Measurements from ENCODE around the gene TLR1.

The TLR1 gene, protein sequence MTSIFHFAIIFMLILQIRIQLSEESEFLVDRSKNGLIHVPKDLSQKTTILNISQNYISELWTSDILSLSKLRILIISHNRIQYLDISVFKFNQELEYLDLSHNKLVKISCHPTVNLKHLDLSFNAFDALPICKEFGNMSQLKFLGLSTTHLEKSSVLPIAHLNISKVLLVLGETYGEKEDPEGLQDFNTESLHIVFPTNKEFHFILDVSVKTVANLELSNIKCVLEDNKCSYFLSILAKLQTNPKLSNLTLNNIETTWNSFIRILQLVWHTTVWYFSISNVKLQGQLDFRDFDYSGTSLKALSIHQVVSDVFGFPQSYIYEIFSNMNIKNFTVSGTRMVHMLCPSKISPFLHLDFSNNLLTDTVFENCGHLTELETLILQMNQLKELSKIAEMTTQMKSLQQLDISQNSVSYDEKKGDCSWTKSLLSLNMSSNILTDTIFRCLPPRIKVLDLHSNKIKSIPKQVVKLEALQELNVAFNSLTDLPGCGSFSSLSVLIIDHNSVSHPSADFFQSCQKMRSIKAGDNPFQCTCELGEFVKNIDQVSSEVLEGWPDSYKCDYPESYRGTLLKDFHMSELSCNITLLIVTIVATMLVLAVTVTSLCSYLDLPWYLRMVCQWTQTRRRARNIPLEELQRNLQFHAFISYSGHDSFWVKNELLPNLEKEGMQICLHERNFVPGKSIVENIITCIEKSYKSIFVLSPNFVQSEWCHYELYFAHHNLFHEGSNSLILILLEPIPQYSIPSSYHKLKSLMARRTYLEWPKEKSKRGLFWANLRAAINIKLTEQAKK

DNA sequence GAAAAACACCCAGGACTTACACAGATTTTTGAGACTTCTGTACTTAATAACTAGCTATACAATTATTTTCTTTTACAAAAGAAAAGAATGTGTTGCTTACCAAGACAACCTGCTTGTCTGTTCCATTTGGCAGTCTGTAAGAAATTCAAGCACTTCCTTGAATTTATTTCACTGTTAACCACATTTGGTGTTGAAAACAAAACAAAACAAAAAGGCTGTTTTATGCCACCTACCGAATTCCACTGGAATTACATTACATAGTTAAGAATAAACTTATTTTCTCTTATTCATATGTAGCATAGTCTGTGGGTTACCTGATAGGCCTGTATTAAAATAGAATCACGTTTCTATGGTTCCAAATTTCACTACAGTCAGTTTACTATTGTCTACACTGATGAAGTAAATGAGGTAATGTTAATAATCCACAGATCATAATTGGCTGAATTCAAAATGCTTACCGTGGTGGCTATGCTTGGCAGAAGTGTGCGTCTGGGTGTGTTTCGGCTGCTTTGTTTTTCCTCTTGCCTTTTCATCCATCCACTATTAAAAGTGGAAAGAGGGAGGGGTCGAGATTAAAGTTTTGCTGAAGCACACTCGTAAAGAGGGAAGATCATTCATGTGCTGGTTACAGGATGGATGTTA lies at the start of gene TLR1:
TSS of gene TLR1 (minus strand) at position 138 of the 642 bp plus-strand sequence. CDS start 5,960 bp downstream, outside the sequence.
- DNase-seq (ENCODE audit: extremely low read depth, low read depth) = peak; percentile 46
- TF ChIP-seq, protein P1, sequence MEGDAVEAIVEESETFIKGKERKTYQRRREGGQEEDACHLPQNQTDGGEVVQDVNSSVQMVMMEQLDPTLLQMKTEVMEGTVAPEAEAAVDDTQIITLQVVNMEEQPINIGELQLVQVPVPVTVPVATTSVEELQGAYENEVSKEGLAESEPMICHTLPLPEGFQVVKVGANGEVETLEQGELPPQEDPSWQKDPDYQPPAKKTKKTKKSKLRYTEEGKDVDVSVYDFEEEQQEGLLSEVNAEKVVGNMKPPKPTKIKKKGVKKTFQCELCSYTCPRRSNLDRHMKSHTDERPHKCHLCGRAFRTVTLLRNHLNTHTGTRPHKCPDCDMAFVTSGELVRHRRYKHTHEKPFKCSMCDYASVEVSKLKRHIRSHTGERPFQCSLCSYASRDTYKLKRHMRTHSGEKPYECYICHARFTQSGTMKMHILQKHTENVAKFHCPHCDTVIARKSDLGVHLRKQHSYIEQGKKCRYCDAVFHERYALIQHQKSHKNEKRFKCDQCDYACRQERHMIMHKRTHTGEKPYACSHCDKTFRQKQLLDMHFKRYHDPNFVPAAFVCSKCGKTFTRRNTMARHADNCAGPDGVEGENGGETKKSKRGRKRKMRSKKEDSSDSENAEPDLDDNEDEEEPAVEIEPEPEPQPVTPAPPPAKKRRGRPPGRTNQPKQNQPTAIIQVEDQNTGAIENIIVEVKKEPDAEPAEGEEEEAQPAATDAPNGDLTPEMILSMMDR (IDR thresholded peaks at IDR 0.05; ENCODE audit: low read depth, low read length, missing control alignments) = peak; percentile 32
- H3K4me3 ChIP-seq (replicated peaks; ENCODE audit: low read depth, low read length) = no peak within 1 kb of the TSS

DNA sequence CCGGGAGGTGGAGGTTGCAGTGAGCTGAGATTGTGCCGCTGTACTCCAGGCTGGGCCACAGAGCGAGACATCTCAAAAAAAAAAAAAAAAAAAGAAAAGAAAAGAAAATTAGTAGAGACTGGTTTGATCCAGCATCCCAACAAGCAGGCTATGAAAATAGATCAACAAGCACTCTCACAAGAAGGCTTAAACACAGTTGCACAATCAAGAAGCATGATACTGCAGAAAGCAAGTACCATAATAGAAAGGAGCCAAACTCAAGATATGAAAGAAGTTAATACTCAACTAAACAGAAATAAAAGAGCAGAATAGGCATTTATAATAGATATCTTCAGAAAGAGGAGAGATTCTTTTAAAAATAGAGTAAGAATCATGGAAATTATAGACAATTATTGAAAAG lies 41.4 kb upstream of the TLR1 start:
- DNase-seq (ENCODE audit: extremely low read depth, low read depth) = no peak
- H3K4me3 ChIP-seq (replicated peaks; ENCODE audit: low read depth, low read length) = no peak overlapping the region
- TF ChIP-seq, protein P1 (IDR thresholded peaks at IDR 0.05; ENCODE audit: low read depth, low read length, missing control alignments) = no peak

DNA sequence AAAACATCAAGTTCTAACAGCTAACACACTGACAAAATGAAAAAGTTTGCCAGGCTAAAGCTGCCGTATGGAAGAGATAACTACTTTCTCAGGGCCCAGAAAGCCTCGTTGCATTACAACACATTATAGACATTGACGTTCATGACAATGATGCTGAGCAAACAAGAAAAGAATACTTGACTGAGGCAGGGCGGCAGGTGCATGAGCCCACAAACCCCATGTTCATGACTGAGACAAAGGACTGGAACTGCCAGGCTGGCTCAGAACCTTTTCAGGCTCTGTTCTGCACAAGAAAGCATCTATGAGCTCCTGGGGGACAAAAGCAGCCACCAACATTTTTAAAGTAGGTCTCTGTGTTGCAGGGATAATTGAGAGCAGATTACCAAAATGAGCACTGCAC lies 38.4 kb upstream of the TLR1 start:
- DNase-seq (ENCODE audit: extremely low read depth, low read depth) = no peak
- H3K4me3 ChIP-seq (replicated peaks; ENCODE audit: low read depth, low read length) = no peak overlapping the region
- TF ChIP-seq, protein P1 (IDR thresholded peaks at IDR 0.05; ENCODE audit: low read depth, low read length, missing control alignments) = no peak

DNA sequence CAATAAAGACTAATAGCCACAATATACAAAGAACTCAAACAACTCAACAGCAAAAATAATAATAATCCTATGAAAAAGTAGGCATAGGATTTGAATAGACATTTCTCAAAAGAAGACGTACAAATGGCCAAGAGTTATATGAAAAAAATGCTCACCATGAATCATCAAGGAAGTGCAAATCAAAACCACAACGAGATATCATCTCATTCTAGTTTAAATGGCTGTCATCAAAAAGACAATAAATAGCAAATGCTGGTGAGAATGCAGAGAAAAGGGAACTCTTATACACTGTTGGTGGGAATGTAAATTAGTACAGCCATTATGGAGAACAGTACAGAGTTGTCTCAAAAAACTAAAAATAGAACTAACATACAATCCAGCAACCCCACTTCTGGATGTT lies 33.3 kb upstream of the TLR1 start:
- TF ChIP-seq, protein P1 (IDR thresholded peaks at IDR 0.05; ENCODE audit: low read depth, low read length, missing control alignments) = no peak
- no peak overlapping the region for H3K4me3 ChIP-seq (replicated peaks; ENCODE audit: low read depth, low read length)
- no peak for DNase-seq (ENCODE audit: extremely low read depth, low read depth)

DNA sequence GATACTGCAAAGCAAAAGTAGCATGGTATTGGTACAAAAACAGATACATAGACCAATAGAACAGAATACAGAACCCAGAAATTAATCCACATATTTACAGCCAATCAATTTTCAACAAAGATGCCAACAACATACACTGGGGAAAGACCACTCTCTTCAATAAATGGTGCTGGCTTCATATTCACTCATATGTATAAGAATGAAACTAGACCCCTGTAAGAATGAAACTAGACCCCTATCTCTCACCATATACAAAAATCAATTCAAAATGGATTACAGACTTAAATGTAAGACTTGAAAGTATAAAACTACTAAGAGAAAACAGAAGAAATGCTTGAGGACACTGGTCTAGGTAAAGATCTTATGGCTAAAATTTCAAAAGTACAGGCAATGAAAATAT lies 32.7 kb upstream of the TLR1 start:
- no peak overlapping the region for H3K4me3 ChIP-seq (replicated peaks; ENCODE audit: low read depth, low read length)
- TF ChIP-seq, protein P1 (IDR thresholded peaks at IDR 0.05; ENCODE audit: low read depth, low read length, missing control alignments) = no peak
- no peak for DNase-seq (ENCODE audit: extremely low read depth, low read depth)

DNA sequence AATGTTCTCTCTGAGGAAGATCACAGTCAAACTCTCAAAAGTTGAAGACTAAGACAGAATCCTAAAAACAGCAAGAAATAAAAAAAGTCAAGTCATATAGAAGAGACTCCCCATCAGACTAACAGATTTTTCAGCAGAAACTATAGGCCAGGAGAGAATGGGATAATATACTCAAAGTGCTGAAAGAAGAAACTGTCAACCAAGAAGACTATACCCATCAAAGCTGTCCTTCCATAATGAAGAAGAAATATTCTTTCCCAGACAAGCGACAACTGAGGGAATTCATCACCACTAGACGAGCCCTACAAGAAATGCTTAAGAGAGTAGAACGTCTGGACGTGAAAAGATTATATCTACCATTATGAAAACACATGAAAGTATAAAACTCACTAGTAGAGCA lies 30.0 kb upstream of the TLR1 start:
- TF ChIP-seq, protein P1 (IDR thresholded peaks at IDR 0.05; ENCODE audit: low read depth, low read length, missing control alignments) = no peak
- DNase-seq (ENCODE audit: extremely low read depth, low read depth) = no peak
- no peak overlapping the region for H3K4me3 ChIP-seq (replicated peaks; ENCODE audit: low read depth, low read length)
